ENCODE data around the gene TIMM50.

TIMM50 gene

GRCh38 chr19:39520541-39521484 lies 40.2 kb downstream of the TIMM50 start:
- no peak for DNase-seq (ENCODE audit: low read depth)
- no peak overlapping the region for H3K4me3 ChIP-seq (ENCODE audit: low read depth, low read length)
- no peak for TF ChIP-seq CTCF (IDR thresholded peaks at IDR 0.05; ENCODE audit: low read depth, low read length)
- no peak for TF ChIP-seq MYC (IDR thresholded peaks at IDR 0.05; ENCODE audit: low read depth, low read length)
- TF ChIP-seq MAX (IDR thresholded peaks at IDR 0.05; ENCODE audit: low read depth, low read length) = no peak
- no peak for TF ChIP-seq POLR2A (IDR thresholded peaks at IDR 0.05; ENCODE audit: extremely low read depth, insufficient read length)

GRCh38 chr19:39524495-39524894 lies 43.9 kb downstream of the TIMM50 start:
- no peak overlapping the region for H3K4me3 ChIP-seq (ENCODE audit: low read depth, low read length)
- no peak for TF ChIP-seq MYC (IDR thresholded peaks at IDR 0.05; ENCODE audit: low read depth, low read length)
- no peak for TF ChIP-seq POLR2A (IDR thresholded peaks at IDR 0.05; ENCODE audit: extremely low read depth, insufficient read length)
- TF ChIP-seq MAX (IDR thresholded peaks at IDR 0.05; ENCODE audit: low read depth, low read length) = no peak
- no peak for TF ChIP-seq CTCF (IDR thresholded peaks at IDR 0.05; ENCODE audit: low read depth, low read length)
- no peak for DNase-seq (ENCODE audit: low read depth)

GRCh38 chr19:39525205-39525604 lies 44.6 kb downstream of the TIMM50 start:
- TF ChIP-seq POLR2A (IDR thresholded peaks at IDR 0.05; ENCODE audit: extremely low read depth, insufficient read length) (no peak), MYC (IDR thresholded peaks at IDR 0.05; ENCODE audit: low read depth, low read length) (no peak), CTCF (IDR thresholded peaks at IDR 0.05; ENCODE audit: low read depth, low read length) (no peak), MAX (IDR thresholded peaks at IDR 0.05; ENCODE audit: low read depth, low read length) (no peak)

GRCh38 chr19:39531834-39532232 lies 51.2 kb downstream of the TIMM50 start:
- TF ChIP-seq POLR2A (IDR thresholded peaks at IDR 0.05; ENCODE audit: extremely low read depth, insufficient read length) (no peak), MAX (IDR thresholded peaks at IDR 0.05; ENCODE audit: low read depth, low read length) (no peak), MYC (IDR thresholded peaks at IDR 0.05; ENCODE audit: low read depth, low read length) (no peak), CTCF (IDR thresholded peaks at IDR 0.05; ENCODE audit: low read depth, low read length) (no peak)
- no peak for DNase-seq (ENCODE audit: low read depth)
- peak overlapping the region; percentile 84 for H3K4me3 ChIP-seq (ENCODE audit: low read depth, low read length)

More at GRCh38 chr19:39525205-39525604, 44.6 kb downstream of the TIMM50 start:
- H3K4me3 ChIP-seq (ENCODE audit: low read depth, low read length) = no peak overlapping the region
- DNase-seq (ENCODE audit: low read depth) = no peak

GRCh38 chr19:39532233-39533002 lies 51.8 kb downstream of the TIMM50 start, which contains the start of gene EID2B:
EID2B (minus strand) TSS chr19:39532852; CDS start chr19:39532802, 50 bp downstream.
- DNase-seq (ENCODE audit: low read depth) = peak; percentile 90
- TF ChIP-seq CTCF (IDR thresholded peaks at IDR 0.05; ENCODE audit: low read depth, low read length) = peak; percentile 76
- peak; percentile 58 for TF ChIP-seq POLR2A (IDR thresholded peaks at IDR 0.05; ENCODE audit: extremely low read depth, insufficient read length)
- TF ChIP-seq MYC (IDR thresholded peaks at IDR 0.05; ENCODE audit: low read depth, low read length) = 0 out of 2 replicates have a peak, but pooled peaks have one; percentile 44
- no peak for TF ChIP-seq MAX (IDR thresholded peaks at IDR 0.05; ENCODE audit: low read depth, low read length)
- H3K4me3 ChIP-seq (ENCODE audit: low read depth, low read length) = peak within 1 kb of the TSS; percentile 84
